ENCODE data around the gene PC.
A peak's percentile ranks its signal among the peaks of the same experiment; 100 is the strongest.

Gene PC

DNA sequence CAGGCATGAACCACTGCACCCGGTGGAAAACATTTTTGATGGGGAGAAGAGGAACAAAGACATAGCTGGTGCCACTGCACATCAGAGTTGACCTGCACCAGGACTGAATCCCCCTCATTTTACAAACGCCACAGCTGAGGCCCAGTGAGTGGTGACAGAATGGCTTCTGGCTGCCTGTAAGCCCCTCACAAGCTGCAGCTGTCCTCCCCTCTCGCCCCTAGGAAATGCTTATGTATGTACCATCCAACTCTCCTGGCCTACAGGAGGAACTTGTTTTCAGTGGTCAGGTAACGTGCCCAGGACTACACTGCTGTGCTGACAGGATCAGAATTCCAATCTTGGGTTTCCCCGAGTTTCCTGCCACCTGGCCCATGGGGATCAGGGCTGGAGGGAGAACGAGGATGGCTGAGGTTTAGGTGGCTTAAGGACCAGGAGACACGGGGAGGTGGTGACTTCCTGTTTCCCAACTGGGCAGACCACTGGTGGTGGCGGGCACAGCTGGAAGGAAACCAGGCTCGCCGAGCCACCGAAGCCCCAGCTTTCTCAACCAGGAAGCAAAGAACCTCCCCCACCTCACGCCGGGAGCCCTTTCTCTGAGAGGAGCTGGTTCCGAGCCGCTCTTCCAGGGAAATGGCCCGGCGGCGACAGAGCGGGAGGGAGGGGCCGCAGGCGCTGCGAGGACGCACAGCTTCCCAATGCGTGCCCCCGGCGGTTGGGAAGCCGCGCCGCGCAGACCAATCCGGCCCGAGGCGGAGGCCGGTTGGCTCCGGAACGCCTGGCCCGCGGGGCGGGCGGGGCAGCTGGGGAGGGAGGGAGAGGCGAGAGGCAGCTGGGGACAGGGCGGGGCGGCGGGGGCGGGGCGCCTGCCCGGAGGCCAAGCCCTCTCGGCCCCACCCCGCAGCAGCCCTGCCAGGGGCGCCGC lies 102.3 kb downstream of the PC start:
- peak overlapping the region; percentile 94 to 98 for H3K4me3 Mint-ChIP-seq
- H3K27me3 Mint-ChIP-seq, result no peaks in the 10 kb centered on the region
- DNase-seq, result peak; percentile 78 to 84
- no peaks in the 10 kb centered on the region for H3K9me3 Mint-ChIP-seq
- ATAC-seq, result peak; percentile 82
- H3K4me1 Mint-ChIP-seq, result peaks cover 30% of the 10 kb centered on the region
- H3K27ac Mint-ChIP-seq, result peak overlapping the region; percentile 95 to 98

DNA sequence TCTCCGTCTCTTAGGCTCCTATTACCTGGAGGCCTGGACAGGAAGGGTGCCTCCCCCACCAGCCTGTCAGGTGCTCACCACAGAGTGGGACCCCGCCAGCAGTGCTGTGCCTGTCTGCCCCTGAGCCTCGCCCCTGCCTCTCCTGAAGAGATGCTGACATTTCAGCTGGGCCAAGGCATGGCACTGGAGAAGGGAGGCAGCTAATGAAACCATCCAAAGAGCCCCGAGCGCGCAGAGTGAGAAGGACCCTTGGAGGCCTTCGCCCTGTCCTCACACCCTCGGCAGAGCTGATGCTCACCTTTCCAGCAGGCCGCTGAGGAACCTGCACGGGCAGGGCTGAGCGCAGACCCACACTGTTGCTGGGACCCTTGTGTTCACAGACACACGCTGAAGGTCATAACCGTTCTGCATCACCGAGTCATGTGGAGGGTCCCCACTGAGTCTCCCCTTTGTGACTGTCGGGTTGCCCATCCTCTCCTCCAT lies 103.4 kb downstream of the PC start:
- H3K27me3 Mint-ChIP-seq, result no peaks in the 10 kb centered on the region
- peak overlapping the region; percentile 94 to 98 for H3K4me3 Mint-ChIP-seq
- ATAC-seq, result no peak
- H3K9me3 Mint-ChIP-seq, result no peaks in the 10 kb centered on the region
- peaks cover 30% of the 10 kb centered on the region for H3K4me1 Mint-ChIP-seq
- no peak overlapping the region for H3K27ac Mint-ChIP-seq
- DNase-seq, result no peak

DNA sequence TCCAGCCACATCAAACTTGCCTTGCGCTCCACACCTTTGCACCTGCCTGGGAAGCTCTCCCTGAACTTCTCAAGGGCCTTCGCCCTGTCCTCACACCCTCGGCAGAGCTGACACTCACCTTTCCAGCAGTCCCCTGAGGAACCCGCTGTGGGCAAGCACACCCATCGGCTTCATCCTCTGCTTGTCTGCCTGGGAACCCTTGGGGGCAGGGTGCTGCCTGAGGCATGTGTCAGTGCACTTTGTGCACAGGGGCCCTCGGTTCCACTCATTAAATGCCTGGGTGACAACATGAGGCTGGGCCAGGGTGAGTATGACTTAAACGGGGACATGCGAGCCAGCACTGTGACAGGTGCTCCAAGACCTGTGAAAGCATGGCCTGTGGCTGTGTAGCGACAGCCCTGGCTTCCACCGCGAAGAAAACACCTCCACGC lies 103.9 kb downstream of the PC start:
- H3K4me3 Mint-ChIP-seq, result no peak overlapping the region
- peaks cover 30% of the 10 kb centered on the region for H3K4me1 Mint-ChIP-seq
- no peak for DNase-seq
- H3K9me3 Mint-ChIP-seq, result no peaks in the 10 kb centered on the region
- ATAC-seq, result no peak
- no peak overlapping the region for H3K27ac Mint-ChIP-seq
- no peaks in the 10 kb centered on the region for H3K27me3 Mint-ChIP-seq

DNA sequence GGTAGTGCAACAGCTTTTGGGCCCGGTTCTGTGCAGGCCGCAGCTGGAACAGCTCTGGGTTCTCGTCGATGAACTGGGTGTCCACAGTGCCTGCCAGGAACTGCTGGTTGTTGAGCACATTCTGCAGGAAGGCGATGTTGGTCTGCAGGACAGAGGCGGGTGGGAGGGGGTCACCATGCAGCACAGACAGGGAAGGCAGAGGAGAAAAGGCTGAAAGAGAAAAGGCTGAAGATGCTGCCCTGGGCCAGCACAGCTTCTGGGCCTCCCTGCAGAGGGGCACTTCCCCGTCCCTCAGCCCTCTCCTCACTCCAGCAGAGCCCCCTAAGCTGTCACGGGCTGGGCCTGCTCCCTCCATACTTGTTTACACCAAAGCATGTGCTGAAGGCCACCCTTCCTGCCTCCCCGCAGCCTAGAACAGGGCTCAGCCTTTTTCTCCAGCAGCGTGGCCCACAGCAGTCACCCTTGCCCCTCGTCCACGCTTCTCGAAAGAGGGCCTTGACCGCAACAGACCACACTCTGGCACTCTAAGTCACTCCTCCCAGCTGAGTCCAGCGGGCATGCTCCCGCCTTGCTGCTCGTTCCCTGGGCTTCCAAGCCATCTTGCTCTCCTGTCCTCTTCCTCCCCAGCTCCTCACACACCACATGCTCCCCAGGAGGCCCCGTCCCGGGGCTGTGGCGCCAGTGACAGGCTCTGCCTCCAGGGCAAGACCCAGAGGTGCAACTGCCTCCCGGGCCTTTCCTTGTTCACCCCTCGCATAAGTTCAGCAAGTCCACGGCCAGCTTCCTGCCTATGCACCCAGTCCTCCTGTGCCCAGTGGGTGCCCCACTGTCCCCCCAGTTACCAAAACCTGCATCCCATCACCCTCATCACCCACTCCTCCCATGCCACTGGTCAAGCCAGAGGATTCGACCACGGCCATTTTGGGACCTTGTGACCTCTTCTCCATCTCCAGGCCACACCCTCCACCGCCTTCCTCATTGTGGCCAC lies 104.6 kb downstream of the PC start:
- no peak for DNase-seq
- no peak overlapping the region for H3K4me3 Mint-ChIP-seq
- H3K4me1 Mint-ChIP-seq, result peaks cover 30% of the 10 kb centered on the region
- ATAC-seq, result no peak
- no peaks in the 10 kb centered on the region for H3K27me3 Mint-ChIP-seq
- H3K9me3 Mint-ChIP-seq, result no peaks in the 10 kb centered on the region
- no peak overlapping the region for H3K27ac Mint-ChIP-seq

DNA sequence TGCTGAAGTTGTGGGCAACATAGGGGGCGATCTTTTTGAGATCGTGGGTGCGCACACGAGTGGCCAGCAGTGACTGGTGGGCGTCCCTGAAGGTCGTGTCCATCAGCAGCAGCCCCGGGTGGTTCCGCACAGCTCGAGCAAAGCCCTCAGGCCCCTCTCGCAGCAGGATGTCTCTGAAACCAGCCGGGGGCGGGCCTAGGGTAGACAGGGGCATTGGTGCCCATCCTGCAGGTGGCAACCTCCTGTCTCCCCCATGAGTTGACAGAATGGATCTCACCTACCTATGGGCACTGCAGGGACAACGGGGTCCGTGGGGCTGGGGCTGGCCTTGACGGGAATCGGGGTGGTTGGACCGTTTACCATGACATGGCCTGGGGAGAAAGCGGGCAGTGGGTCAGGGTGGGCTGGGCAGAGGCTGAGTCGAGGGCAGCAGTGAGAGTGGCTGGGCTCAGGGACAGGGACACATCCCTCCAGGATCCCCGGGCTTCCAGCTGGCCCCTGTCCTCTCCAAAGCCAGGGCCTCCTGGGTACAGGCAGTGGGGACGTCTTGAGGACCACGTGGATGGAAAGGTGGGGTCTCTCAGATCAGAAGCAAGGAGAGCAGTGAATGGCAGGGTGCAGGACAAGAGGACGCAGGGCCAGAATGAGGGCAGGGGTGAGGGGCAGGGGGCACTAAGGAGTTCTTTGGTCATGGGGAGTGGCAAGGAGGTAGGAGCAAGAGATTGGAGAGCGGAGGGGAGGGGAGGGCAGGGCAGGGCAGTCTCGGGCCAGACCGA lies 105.5 kb downstream of the PC start:
- Mint-ChIP-seq H3K9me3 (no peaks in the 10 kb centered on the region), H3K4me1 (peaks cover 23% of the 10 kb centered on the region), H3K27ac (peak overlapping the region in 1 of 2 donors; percentile 7), H3K4me3 (no peak overlapping the region), H3K27me3 (no peaks in the 10 kb centered on the region)
- ATAC-seq (no peak), DNase-seq (no peak)

DNA sequence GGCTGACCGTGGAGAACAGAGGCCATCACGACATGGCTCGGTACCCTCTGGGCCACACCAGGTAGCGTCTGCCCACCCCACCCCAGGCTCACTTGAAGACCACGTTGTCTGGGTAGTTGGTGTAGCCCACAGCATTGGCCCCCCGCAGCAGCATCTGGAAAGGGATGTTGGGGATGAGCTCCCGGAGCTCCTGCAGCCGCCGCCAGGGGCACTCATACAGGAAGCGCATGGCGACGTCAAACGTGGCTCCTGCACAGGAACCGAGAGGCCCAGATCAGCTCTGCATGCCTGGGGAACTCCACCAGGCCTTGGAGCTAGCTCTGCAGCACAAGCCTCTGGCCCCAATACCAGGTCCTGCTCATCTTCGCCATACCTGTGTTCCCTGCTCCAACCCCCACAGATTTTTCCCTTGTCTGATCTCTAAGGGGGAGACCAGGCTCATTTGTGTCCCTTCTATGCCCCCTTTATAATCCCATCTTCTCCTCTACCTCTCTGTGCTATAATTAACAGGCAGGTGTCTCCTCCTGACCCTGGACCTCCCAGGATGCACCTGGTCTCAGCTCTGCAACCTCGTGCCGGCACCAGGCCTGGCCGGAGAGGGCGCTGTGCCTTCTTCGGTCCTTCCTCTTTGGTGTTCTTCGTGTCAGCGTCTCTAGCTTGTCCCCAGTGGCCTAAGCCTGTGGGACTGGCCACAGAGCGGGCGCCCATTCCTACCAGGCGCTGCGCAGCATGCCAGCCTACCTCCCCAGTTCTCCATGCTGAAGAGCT lies 106.3 kb downstream of the PC start:
- H3K4me3 Mint-ChIP-seq, result peak overlapping the region; percentile 3 to 4
- peak overlapping the region in 1 of 2 donors; percentile 37 for H3K27ac Mint-ChIP-seq
- H3K4me1 Mint-ChIP-seq, result peaks cover 20% of the 10 kb centered on the region
- ATAC-seq (no peak), DNase-seq (no peak)
- H3K9me3 Mint-ChIP-seq, result no peaks in the 10 kb centered on the region
- no peaks in the 10 kb centered on the region for H3K27me3 Mint-ChIP-seq

DNA sequence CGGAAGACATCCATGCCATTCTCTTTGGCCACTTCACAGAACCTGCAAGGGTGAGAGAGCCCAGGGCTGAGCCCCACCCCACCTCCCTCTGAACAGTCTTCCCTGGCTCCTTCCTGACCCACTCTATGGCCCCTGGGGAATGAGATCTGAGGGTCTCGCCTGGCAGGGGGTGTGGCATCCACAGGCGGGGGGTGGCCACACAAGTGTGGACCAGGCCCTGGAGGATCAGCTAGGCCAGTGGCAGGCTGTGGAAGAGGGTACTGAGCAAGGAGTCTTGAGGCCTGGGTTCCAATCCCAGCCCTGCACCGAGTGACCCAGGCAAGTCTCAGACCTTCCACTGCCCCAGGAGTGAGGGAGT lies 107.0 kb downstream of the PC start:
- Mint-ChIP-seq H3K4me1 (peaks cover 20% of the 10 kb centered on the region), H3K27ac (no peak overlapping the region), H3K27me3 (no peaks in the 10 kb centered on the region), H3K9me3 (no peaks in the 10 kb centered on the region), H3K4me3 (no peak overlapping the region)
- DNase-seq, result no peak
- no peak for ATAC-seq

DNA sequence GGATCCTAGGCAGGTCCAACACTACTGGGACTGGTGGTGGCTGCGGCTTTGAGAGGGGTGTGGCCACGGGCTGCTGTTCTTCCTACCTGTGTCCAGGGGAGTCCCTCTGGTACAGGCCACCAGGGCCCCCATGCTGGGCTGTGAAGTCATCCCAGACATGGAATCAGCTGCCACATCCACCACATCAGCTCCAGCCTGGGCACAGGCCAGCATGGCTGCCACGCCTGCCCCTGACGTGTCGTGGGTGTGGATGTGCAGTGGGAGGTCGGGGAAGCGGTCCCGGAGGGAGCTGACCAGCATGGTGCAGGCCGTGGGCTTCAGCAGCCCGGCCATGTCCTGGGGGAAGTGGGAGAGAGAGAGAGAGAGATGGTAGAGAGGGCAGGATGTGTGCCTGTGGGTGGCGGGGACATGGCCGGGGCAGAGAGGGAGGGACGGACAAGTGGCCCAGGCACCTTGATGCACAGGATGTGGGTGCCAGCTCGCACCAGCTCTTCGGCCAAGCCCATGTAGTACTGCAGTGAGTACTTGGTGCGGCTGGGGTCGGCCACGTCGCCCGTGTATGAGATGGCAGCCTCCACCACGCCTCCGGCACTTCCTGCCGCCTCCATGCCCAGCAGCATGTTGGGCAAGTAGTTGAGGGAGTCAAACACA lies 107.5 kb downstream of the PC start:
- ATAC-seq (no peak), DNase-seq (no peak)
- Mint-ChIP-seq H3K4me3 (no peak overlapping the region), H3K27me3 (no peaks in the 10 kb centered on the region), H3K4me1 (peaks cover 21% of the 10 kb centered on the region), H3K27ac (peak overlapping the region; percentile 10 to 22), H3K9me3 (no peaks in the 10 kb centered on the region)

DNA sequence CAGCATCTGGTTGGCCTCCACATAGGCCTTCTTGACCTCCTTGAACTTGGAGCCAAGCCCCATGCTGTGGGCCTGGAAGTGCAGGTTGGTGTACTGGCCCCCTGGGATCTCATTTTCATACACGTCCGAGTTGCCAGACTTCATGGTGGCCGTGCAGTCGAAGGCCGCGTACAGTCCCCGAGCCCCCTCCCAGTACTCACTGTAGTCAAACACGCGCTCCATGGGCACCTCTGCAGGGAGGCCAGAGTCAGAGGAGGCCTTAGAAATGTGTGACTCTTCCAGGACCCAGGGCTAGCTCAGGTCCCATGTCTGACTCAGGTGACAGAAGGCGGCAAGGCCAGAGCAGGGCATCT lies 108.0 kb downstream of the PC start:
- Mint-ChIP-seq H3K27ac (no peak overlapping the region), H3K27me3 (no peaks in the 10 kb centered on the region)
- no peak for DNase-seq

DNA sequence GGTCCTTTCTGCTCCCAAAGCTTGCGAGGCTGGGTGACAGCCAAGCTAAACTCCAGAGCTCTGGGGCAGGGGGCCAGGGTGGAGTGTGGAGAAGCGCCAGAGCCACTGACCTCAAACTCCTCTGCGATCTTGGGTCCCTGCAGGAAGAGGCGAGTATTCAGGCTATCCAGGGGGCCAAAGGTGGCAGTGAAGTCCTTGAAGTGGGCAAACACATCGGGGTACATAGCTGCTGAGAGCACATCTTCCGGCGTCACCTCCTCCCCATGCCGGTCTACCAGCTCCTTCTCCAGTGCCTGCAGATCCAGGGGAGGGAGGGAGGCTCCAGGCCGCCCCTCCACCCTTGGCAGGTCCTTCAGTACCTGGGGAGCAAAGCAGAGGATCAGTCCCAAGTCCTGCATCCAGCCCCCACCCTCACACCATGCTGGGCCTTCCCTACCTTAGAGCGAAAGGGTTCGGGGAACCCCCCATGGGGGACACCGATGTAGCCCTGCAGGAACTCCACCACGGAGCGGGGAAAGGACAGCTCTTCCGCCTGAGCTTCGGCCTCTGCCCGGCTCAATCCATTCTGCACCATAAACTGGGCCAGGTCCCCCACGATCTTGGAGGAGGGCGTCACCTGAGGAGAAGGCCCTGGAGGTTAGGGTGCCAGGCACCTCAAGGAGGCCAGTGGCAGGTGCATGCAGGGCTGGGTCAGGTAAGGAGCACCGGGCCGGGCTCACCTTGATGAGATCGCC lies 108.5 kb downstream of the PC start:
- no peak overlapping the region for H3K27ac Mint-ChIP-seq
- no peak overlapping the region for H3K4me3 Mint-ChIP-seq
- H3K9me3 Mint-ChIP-seq, result no peaks in the 10 kb centered on the region
- no peak for DNase-seq
- no peaks in the 10 kb centered on the region for H3K27me3 Mint-ChIP-seq
- ATAC-seq, result no peak
- peaks cover 27% of the 10 kb centered on the region for H3K4me1 Mint-ChIP-seq

More for the DNA sequence above, 108.0 kb downstream of the PC start:
- Mint-ChIP-seq H3K4me3 (no peak overlapping the region), H3K4me1 (peaks cover 21% of the 10 kb centered on the region), H3K9me3 (no peaks in the 10 kb centered on the region)
- no peak for ATAC-seq

DNA sequence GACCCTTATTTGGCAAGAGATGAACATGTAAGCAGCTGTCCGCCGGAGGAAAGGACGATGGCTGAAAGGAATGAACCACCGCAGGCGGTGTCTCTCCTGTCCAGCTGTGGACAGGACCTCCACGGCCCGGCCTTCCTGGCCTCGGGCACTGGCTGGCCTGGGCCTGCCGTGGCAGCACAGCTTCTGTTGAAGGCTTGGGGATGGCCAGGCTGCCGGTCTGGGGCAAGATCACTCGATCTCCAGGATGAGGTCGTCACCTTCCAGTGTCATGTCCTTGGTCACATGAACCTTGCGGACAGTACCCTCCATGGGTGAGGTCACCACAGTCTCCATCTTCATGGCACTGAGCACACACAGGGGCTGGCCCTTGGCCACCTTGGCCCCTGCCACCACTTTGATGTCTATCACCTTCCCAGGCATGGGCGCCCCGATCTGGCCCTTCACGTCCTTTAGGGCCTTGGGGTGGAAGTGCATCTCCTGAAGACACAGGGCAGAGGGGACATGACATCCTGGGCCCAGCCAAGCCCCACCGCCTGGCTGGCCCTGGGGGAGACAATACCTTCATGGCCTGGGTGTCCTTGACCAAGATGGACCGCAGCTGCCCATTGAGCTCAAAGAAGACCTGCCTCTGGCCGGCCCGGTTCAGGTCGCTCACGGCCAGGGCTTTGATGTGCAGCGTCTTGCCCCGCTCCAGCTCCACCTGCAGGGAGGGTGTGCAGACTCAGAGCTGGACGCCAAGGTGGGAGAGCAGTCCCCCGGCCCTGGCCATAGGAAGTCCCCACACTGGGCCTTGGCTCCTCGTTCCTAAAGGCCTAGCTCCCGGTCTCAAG lies 109.3 kb downstream of the PC start:
- DNase-seq (no peak), ATAC-seq (no peak)
- no peaks in the 10 kb centered on the region for H3K27me3 Mint-ChIP-seq
- no peaks in the 10 kb centered on the region for H3K9me3 Mint-ChIP-seq
- H3K4me1 Mint-ChIP-seq, result peaks cover 35% of the 10 kb centered on the region
- H3K27ac Mint-ChIP-seq, result no peak overlapping the region
- no peak overlapping the region for H3K4me3 Mint-ChIP-seq

DNA sequence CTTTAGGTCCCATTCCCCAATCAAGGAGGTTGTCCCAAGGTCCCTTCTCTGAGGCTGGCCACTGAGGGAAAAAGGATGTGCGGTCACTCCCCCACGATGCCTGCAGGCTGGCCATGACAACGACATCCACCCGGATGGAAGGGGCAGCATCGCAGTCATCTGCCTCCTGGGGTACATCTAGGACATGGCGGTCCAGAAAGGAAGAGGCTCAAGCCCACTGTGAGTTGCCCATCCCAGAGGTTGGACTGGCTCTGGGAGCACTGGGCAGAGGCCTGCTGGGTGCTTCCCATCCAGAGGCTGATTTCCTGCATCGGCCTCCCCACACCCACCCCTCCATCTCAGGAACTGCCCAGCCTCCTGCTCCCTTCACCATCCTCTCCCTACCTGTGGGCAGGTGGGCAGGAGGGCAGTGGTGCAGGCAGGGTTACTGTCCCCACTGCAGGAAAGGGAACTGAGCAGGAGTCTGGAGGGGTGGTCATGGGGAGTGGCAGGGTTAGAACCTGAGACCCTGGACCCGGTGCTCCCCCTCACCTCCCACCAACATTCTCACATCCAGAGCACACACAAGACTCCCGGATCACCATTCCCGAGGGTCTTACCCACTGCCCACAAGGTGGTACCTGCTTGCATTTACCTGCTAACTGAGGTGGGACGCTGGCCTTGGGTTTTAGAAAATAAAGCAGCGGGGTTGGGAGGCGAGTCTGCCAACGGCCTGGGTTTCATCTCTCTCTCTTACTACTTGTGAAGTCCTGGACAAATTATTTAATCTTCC lies 110.5 kb downstream of the PC start:
- ATAC-seq, result no peak
- DNase-seq, result no peak
- peaks cover 38% of the 10 kb centered on the region for H3K4me1 Mint-ChIP-seq
- no peaks in the 10 kb centered on the region for H3K9me3 Mint-ChIP-seq
- no peaks in the 10 kb centered on the region for H3K27me3 Mint-ChIP-seq
- H3K27ac Mint-ChIP-seq, result peak overlapping the region in 1 of 2 donors; percentile 42
- no peak overlapping the region for H3K4me3 Mint-ChIP-seq
